GM18873 (cell line): ENCODE data around the gene NUBP2.

Source experiments
- ATAC-seq: cut with Tn5 transposase; IDR thresholded peaks from one replicate; pipeline ENCODE4 v1.9.1; 2021; ENCODE audit warnings: mild to moderate bottlenecking, moderate library complexity, moderate number of reproducible peaks; ENCODE audit not compliant: unreplicated experiment, low FRiP score

NUBP2 gene, protein sequence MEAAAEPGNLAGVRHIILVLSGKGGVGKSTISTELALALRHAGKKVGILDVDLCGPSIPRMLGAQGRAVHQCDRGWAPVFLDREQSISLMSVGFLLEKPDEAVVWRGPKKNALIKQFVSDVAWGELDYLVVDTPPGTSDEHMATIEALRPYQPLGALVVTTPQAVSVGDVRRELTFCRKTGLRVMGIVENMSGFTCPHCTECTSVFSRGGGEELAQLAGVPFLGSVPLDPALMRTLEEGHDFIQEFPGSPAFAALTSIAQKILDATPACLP

GRCh38 chr16:1782408-1783264 is at the start of gene NUBP2, which contains the start of gene SPSB3:
TSS of gene NUBP2 (plus strand) at chr16:1782960. CDS start at chr16:1783021, 61 bp downstream.
TSS of gene SPSB3 (minus strand) at chr16:1782571. CDS start at chr16:1781483, 1,088 bp downstream.
- peak; percentile 86 for ATAC-seq

DNA sequence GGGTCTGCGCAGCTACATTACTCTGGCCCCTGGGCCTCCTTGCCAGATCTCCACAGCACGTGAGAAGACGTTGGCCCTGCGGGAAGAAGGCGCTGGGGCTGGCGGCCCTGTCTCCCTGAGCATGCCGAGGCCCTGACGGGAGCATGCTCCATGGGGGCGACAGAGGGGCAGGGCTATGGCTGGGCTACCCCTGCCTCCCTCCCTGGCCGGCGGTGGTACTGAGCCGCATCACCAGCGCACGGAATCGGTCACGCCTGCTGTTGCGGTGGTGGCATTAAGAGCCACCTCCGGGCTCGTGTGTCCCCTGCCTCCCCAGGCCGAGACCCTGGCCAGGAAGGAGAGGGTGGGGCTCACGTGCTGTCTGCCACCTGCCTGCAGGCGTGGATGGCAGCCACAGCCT is 48.6 kb upstream of the NUBP2 start:
- no peak for ATAC-seq

GRCh38 chr16:1734816-1735215 is 47.9 kb upstream of the NUBP2 start:
- no peak for ATAC-seq

DNA sequence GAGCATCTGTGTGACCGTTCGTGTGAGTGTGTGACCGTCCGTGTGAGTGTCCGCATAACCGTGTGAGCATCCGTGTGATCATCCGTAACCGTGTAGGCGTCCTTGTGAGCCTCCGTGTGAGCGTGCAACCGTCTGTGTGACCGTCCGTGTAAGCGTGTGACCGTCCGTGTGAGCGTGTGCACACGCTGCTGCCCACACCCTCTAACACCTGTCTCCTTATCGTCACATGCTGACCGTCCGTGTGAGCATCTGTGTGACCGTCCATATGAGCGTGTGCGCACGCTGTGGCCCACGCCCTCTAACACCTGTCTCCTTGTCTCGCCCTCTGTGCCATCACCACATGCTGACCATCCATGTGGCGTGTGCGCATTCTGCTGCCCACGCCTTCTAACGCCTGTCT is 42.5 kb upstream of the NUBP2 start:
- no peak for ATAC-seq

GRCh38 chr16:1740781-1741490 is 41.8 kb upstream of the NUBP2 start:
- ATAC-seq: no peak

- no peak for ATAC-seq
These were observed 41.1 kb upstream of the NUBP2 start for GRCh38 chr16:1741553-1742165.

DNA sequence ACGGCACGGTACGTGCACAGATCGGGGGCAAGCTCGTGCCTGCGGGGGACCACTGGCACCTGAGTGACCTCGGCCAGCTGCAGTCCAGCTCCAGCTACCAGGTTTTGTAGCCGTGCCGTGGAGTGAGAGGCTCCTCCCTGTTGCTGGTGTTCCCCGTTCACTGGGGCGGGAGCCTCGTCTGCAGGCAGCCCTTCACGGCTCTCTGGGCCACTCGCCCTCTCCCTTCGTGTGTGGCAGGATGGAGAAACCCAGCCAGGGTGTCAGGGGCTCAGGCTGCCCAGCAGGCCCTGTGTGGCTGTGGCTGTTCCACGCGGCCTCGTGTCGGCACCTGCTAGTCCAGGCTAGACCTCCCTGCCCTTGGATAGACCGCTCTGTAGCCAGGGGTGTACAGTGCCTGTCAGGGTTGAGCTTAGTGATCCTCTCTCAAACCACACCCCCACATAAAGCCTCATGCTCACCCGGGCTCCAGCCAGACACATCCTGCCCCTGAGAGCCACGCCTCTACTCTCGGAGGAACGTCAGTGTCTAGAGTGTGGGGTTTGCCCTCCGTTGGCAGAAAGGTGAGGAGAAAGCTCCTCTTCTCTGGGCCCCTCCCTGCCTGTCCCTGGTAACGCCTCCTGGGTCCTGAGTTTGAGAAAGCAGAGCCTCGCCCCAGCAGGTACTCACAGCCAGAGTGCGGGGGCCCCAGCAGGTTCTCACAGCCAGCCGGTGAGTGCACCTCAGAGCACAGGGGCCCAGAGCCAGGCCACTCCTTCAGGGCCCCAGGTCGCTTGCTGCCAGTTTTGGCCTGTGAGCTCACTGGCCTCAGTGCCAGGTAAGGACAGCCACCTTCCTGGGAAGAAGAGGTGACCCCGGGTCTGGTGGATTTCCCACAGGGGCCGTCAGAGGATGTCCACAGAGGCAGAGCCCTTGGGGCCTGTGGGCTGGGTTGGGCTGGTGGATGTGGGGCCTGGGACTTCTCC is 39.1 kb upstream of the NUBP2 start:
- ATAC-seq: no peak

GRCh38 chr16:1744338-1744840 is 38.4 kb upstream of the NUBP2 start:
- ATAC-seq: no peak

DNA sequence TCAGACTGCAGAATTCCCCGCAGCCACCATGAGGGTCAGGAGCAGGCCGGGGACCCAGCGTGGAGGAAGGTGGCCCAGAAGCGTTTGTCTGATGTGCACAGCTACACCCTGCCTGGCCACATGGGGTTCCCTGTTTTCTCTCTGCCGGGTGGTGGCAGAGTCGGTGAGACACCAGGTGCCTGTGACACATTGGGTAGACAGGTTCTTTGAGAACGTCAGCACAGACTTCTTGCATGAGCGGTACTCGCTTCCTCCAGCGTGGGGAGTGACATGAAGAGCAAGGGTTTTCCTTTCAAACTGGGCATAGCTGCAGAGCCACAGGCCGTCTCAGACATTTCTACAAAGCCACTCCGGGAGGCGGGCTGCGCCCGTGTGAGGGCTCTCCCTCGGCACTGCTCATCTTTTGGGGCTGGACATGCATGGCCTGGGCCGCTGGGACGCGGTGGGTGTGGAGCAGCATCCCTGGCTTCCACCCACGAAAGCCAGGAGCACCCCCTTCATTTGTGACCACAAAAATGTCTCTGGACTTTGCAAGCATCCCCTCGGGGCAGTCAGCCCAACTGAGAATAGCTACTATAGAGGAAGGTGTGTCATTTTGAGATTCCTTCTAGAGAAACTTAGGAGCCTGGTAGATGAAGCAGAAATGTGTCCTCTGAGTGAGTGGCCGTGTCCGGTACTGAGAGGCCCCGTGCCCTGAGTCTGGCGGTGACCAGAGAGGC is 37.4 kb upstream of the NUBP2 start:
- no peak for ATAC-seq

GRCh38 chr16:1745900-1746692 is 36.7 kb upstream of the NUBP2 start:
- ATAC-seq: no peak

DNA sequence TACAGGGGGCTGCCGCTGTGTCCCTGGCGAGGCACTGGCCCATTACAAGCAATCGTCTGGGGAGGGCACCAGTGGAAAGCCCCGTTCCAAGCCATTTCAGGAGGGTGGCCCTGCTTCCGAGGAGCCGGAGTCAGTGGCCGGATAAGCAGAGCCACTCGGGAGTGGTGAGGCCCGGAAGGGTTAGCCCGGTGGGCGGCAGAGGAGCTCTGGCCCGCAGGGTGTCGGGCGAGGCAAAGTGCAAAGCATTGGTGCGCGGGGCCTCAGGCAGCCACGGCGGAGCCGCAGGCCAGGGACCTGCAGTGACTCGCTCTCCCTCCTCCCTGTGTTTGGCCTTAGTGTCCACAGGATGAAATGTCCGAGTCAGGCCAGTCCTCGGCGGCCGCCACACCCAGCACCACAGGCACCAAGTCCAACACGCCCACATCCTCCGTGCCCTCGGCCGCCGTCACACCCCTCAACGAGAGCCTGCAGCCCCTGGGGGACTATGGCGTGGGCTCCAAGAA is 36.0 kb upstream of the NUBP2 start:
- ATAC-seq: no peak

DNA sequence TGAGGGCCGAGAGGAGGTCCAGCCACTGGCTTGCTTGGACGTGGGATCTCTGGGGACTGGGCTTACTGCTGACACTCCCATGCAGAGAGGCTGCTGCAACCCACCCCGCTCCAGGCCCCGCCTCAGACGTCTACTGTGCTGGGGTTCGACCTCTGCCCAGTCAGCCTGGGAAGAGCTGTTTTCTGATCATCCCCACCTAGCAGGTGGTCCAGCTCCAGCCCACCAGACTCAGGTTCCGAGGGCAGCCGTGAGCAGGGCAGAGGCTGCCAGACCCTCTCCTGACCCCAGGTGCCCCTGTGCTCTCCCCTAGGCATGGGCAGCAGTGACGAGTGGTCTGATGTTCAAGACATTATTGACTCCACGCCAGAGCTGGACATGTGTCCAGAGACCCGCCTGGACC is 34.8 kb upstream of the NUBP2 start:
- no peak for ATAC-seq

DNA sequence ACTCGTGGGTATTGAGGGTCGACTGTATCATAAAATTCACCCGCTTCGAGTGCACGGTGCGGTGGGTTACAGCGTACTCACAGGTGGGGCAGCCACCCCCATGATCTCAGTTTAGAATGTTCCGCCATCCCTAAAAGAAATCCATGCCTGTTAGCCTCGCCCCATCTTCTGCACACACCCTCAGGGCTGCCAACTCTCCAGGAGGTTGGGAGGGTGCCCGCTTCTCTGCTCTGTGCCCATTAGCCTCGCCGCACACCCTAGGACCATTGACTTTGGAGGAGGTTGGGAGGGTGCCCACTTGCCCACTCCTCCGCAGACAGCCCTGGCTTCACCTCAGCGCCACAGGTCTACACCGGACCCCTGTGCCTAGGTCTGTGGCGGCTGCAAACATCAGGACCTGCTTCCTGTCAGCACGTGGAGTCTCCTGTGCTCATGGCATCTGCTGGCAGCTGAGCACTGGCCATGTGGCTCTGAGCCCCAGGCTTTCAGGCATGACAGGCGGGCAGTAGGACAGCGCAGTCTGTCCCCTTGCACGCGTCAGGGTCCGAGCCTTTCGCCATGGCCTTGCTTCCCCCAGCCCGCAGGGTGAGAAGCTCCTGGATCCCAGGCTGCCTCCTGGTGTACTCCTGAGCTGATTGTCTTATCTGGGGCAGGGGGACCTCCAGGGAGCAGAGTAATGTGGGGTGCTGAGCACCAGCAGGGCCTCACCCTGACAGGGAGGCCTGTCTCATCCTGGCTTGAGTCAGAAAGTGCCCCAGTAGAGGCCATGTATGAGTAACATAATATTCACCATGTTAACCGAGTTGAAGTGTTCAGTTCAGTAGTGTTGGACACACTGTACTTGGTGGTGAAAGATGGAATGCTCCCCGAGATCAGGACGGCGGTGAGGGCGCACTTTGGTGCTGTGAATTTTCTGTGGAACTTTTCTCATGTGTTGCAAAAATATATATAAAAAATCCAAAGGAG is 33.3 kb upstream of the NUBP2 start:
- no peak for ATAC-seq

DNA sequence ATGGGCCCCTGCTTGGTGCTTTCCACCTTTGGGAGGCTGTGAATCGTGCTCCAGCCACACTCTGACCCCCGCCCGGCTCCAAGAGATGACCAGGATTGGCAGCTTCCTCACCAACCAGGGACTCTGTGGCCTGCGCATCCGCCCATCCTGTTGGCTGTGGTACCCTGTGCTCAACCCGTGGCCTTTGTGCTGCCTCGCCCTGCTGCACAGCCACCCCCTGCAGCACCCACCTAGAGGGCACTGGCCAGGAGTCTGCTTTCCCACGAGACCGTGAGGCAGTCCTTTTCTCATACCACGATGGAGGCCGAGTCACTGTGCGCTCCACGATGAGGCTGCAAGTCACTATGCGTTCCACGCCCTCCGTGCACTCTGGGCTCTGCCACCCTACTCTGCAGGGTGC is 30.8 kb upstream of the NUBP2 start:
- ATAC-seq: no peak

- no peak for ATAC-seq
These were observed 29.9 kb upstream of the NUBP2 start for GRCh38 chr16:1752853-1753252.

GRCh38 chr16:1754204-1754603 is 28.6 kb upstream of the NUBP2 start:
- no peak for ATAC-seq
